Measurements from ENCODE around the gene GBX1.

- TF ChIP-seq EP300 (IDR thresholded peaks at IDR 0.05) = no peak
- no peak for TF ChIP-seq CTCF (IDR thresholded peaks at IDR 0.05)
These were observed 51.6 kb downstream of the GBX1 start for GRCh38 chr7:151115836-151116418.

Measured in esophagus muscularis mucosa (tissue), 3 donors.